SU-DHL-6 (cell line): ENCODE data around the gene ZNF175.

Experiments used
- H2AFZ ChIP-seq: fragments of 200-600 bp; sonication (generic); 2 replicates; pipeline ENCODE4 v1.6.1; 2014; ENCODE audit warnings: low read depth, mild to moderate bottlenecking, moderate library complexity, mixed read lengths, antibody characterized with exemption, low read length; ENCODE audit not compliant: severe bottlenecking
- H3F3A ChIP-seq: fragments of 200-600 bp; shearing (Covaris generic); 2 replicates; pipeline ENCODE4 v1.6.0; 2016; ENCODE audit warnings: antibody characterized with exemption, mild to moderate bottlenecking; ENCODE audit not compliant: insufficient read depth
- H3K27ac ChIP-seq: fragments of 200-600 bp; sonication (generic); 2 replicates; pipeline ENCODE4 v1.5.1; 2016; ENCODE audit warnings: low read depth, mild to moderate bottlenecking, low read length, moderate library complexity, mixed read lengths
- H3K27me3 ChIP-seq: fragments of 200-600 bp; sonication (generic), shearing (Covaris generic); 2 replicates; pipeline ENCODE4 v1.6.0; 2014; ENCODE audit warnings: mild to moderate bottlenecking, low read length
- H3K36me3 ChIP-seq: fragments of 200-600 bp; sonication (generic); 2 replicates; pipeline ENCODE4 v1.6.1; 2014; ENCODE audit warnings: mild to moderate bottlenecking, low read length, mixed read lengths
- H3K4me2 ChIP-seq: fragments of 300-600, 200-600 bp; shearing (Covaris generic), sonication (generic); 2 replicates; pipeline ENCODE4 v1.6.0; 2014; ENCODE audit warnings: low read length, low read depth, mild to moderate bottlenecking; ENCODE audit not compliant: poor library complexity, severe bottlenecking
- H3K4me3 ChIP-seq: fragments of 200-600 bp; sonication (generic); 2 replicates; pipeline ENCODE4 v1.5.1; 2014; ENCODE audit warnings: antibody characterized with exemption, low read length, mild to moderate bottlenecking, mixed read lengths; ENCODE audit not compliant: insufficient read depth, poor library complexity, severe bottlenecking
- H3K79me2 ChIP-seq: fragments of 200-600 bp; sonication (generic); 2 replicates; pipeline ENCODE4 v1.6.1; 2014; ENCODE audit warnings: mild to moderate bottlenecking, low read length, moderate library complexity; ENCODE audit not compliant: insufficient read depth
- H3K9ac ChIP-seq: fragments of 200-600 bp; sonication (generic); 2 replicates; pipeline ENCODE4 v1.7.0; 2014; ENCODE audit warnings: mild to moderate bottlenecking, low read length
- H3K9me2 ChIP-seq: fragments of 200-600 bp; sonication (generic); replicated peaks from 2 replicates; pipeline ENCODE4 v1.6.1; 2014; ENCODE audit warnings: low read length; ENCODE audit not compliant: insufficient read depth
- H3K9me3 ChIP-seq: fragments of 200-600 bp; sonication (generic); 2 replicates; pipeline ENCODE4 v1.6.1; 2014; ENCODE audit warnings: low read length, mixed read lengths; ENCODE audit not compliant: insufficient read depth
- H4K20me1 ChIP-seq: fragments of 200-600 bp; sonication (generic); 2 replicates; pipeline ENCODE4 v1.6.1; 2014; ENCODE audit warnings: low read depth, mild to moderate bottlenecking, antibody characterized with exemption, low read length, moderate library complexity, mixed read lengths
- CTCF ChIP-seq: fragments of 200-600 bp; sonication (generic); IDR thresholded peaks from one replicate; pipeline ENCODE4 v1.5.1; 2017; ENCODE audit warnings: antibody characterized with exemption, mild to moderate bottlenecking, low read length, moderate library complexity; ENCODE audit not compliant: insufficient read depth, poor library complexity, severe bottlenecking
- EZH2phosphoT487 ChIP-seq: fragments of 200-600 bp; sonication (generic), shearing (Covaris generic); conservative IDR thresholded peaks from 2 replicates; pipeline ENCODE4 v1.6.1; 2018; ENCODE audit warnings: mild to moderate bottlenecking, antibody characterized with exemption, low read length, moderate library complexity, mixed read lengths

ZNF175 gene

GRCh38 chr19:51548891-51549305 is 22.2 kb upstream of the ZNF175 start:
- H4K20me1 ChIP-seq, result no peaks in the 10 kb centered on the region
- H3K9me2 ChIP-seq, result no peaks in the 10 kb centered on the region
- no peaks in the 10 kb centered on the region for H3K36me3 ChIP-seq
- H3K27me3 ChIP-seq, result no peaks in the 10 kb centered on the region
- H3F3A ChIP-seq, result no peaks in the 10 kb centered on the region
- TF ChIP-seq CTCF (no peak), EZH2phosphoT487 (no peak)
- H3K4me3 ChIP-seq, result no peak overlapping the region
- H3K27ac ChIP-seq, result no peak overlapping the region
- no peak overlapping the region for H2AFZ ChIP-seq
- no peaks in the 10 kb centered on the region for H3K79me2 ChIP-seq
- H3K9me3 ChIP-seq, result no peaks in the 10 kb centered on the region
- H3K4me2 ChIP-seq, result no peak overlapping the region
- no peak overlapping the region for H3K9ac ChIP-seq

GRCh38 chr19:51549533-51550324 is 21.4 kb upstream of the ZNF175 start:
- Histone ChIP-seq H3K9me3 (no peaks in the 10 kb centered on the region), H2AFZ (no peak overlapping the region), H3K9ac (no peak overlapping the region), H3K9me2 (no peaks in the 10 kb centered on the region), H3F3A (no peaks in the 10 kb centered on the region), H3K36me3 (no peaks in the 10 kb centered on the region), H3K27me3 (no peaks in the 10 kb centered on the region), H4K20me1 (no peaks in the 10 kb centered on the region), H3K4me3 (no peak overlapping the region), H3K79me2 (no peaks in the 10 kb centered on the region), H3K27ac (no peak overlapping the region), H3K4me2 (no peak overlapping the region)
- TF ChIP-seq CTCF (no peak), EZH2phosphoT487 (no peak)

DNA sequence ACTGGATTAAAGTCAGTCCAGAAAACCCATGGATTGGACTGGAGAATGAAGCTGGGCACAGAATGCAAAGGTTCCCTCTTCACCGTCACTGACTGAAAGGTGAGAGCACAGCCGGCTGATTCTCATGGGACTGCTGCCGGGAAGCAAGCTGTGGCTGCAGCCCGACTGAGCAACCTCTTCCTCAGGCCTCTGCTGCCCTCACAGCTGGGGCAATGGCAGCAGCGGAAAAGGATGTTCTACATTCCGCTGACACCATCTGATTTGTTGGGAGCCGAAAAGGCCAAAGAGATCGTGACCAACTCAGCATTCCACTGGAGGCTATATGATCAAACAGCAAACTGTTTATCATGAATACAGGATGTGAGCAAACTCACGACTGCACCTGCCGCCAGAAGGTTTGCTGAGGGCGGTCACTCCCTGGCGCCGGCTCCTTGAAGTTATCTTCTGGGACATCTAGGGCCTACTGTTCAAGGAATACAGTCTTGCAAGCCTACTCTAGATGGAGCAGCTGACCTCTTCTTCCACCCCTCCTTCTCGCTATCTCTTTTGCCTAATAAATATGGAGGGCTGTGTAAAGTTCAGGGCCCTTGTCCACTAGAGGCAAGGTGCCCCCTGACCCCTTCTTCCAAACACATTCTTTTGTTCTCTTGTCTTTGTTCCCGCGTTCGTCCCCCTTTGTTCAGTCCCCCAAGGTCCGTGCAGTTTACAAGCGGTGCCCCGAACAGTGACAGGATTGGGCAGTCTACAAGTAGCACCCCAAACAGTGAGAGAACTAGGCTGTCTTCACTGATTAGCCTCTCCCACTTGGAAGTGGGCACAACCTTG is 20.0 kb upstream of the ZNF175 start:
- Histone ChIP-seq H3F3A (no peaks in the 10 kb centered on the region), H3K27me3 (no peaks in the 10 kb centered on the region), H3K9me2 (no peaks in the 10 kb centered on the region), H3K36me3 (no peaks in the 10 kb centered on the region), H4K20me1 (no peaks in the 10 kb centered on the region), H3K9ac (no peak overlapping the region), H3K4me2 (no peak overlapping the region), H3K27ac (no peak overlapping the region), H2AFZ (no peak overlapping the region), H3K9me3 (no peaks in the 10 kb centered on the region), H3K4me3 (no peak overlapping the region), H3K79me2 (no peaks in the 10 kb centered on the region)
- TF ChIP-seq CTCF (no peak), EZH2phosphoT487 (no peak)
